Body of pancreas (tissue), 4 donors: ENCODE measurements around the gene PTPRCAP.

Experiments used
- CTCF ChIP-seq, 7 experiments: fragments of 450-650 bp in 4 of 7; fragments of 200-600 bp in 3 of 7; sonication (generic) in 3 of 7; IDR thresholded peaks; one replicate each; pipeline ENCODE4 v1.5.1; 2016 to 2019; ENCODE audit warnings: antibody characterized with exemption in 7 of 7
- POLR2A ChIP-seq, 3 donors: fragments of 450-650 bp; IDR thresholded peaks; one replicate each; pipeline ENCODE4 v1.6.1; 2016; ENCODE audit warnings: antibody characterized with exemption in 3 of 3, mild to moderate bottlenecking in 2 of 3

- TF ChIP-seq CTCF (IDR thresholded peaks at IDR 0.05): no peak
- TF ChIP-seq POLR2A (IDR thresholded peaks at IDR 0.05): no peak
These were observed 29.7 kb upstream of the PTPRCAP start for GRCh38 chr11:67466962-67467771.
